C4-2B (cell line): Measurements from ENCODE around the gene SCAF1.

ENCODE experiments used
- ZFX ChIP-seq: fragments of 450-650 bp; IDR thresholded peaks from 2 replicates; pipeline ENCODE4 v1.6.1; 2017
- TF ChIP-seq, protein P1 (sequence below): fragments of 450-650 bp; conservative IDR thresholded peaks from 2 replicates; pipeline ENCODE4 v1.5.1; 2017; ENCODE audit warnings: mild to moderate bottlenecking

DNA sequence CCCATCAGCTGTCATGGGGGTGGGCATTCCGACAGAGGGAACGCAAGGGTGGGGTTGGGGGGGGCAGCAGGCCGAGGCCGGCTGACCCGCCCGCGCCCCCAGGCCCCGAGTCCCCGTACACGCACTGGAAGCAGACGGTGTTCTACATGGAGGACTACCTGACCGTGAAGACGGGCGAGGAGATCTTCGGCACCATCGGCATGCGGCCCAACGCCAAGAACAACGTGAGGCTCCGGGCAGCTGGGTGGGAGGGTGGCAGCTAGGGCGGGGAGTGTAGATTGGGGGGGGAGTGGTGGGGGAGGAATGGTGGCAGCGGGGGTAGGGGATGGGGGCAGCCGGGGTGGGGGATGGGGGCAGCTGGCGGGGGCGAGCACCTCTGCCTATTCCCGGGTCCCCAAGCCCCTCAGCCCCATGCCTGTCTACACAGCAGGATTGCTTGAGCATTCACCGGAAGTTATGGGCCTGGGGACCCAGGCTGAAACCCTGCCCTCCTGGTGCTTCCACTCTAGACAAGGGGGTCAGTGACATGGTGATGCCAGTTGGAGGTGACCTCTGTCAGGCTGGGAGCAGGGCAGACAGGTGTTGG lies 44.6 kb downstream of the SCAF1 start:
- TF ChIP-seq, protein P1, sequence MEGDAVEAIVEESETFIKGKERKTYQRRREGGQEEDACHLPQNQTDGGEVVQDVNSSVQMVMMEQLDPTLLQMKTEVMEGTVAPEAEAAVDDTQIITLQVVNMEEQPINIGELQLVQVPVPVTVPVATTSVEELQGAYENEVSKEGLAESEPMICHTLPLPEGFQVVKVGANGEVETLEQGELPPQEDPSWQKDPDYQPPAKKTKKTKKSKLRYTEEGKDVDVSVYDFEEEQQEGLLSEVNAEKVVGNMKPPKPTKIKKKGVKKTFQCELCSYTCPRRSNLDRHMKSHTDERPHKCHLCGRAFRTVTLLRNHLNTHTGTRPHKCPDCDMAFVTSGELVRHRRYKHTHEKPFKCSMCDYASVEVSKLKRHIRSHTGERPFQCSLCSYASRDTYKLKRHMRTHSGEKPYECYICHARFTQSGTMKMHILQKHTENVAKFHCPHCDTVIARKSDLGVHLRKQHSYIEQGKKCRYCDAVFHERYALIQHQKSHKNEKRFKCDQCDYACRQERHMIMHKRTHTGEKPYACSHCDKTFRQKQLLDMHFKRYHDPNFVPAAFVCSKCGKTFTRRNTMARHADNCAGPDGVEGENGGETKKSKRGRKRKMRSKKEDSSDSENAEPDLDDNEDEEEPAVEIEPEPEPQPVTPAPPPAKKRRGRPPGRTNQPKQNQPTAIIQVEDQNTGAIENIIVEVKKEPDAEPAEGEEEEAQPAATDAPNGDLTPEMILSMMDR, result no peak
- no peak for TF ChIP-seq ZFX
